ENCODE data around the gene FAM135A.
"Not testable (repeated sequence)": the region's sequence is repeated elsewhere in the genome, so short reads cannot be mapped to it uniquely, and the experiment has no call there.

Gene FAM135A

GRCh38 chr6:70470016-70470415, 56.7 kb downstream of the FAM135A start:
- no peak for DNase-seq

GRCh38 chr6:70470510-70470909, 57.2 kb downstream of the FAM135A start:
- not testable (repeated sequence) for DNase-seq

GRCh38 chr6:70474751-70475150, 61.4 kb downstream of the FAM135A start:
- DNase-seq = no peak

- no peak for DNase-seq
Measured at GRCh38 chr6:70479236-70479635, 65.9 kb downstream of the FAM135A start.

- not testable (repeated sequence) for DNase-seq
Measured at GRCh38 chr6:70486638-70487037, 73.3 kb downstream of the FAM135A start.

- DNase-seq = no peak
Measured at GRCh38 chr6:70489364-70489763, 76.1 kb downstream of the FAM135A start.

GRCh38 chr6:70494833-70495232, 81.5 kb downstream of the FAM135A start:
- DNase-seq = no peak

GRCh38 chr6:70495790-70496189, 82.5 kb downstream of the FAM135A start:
- DNase-seq = not testable (repeated sequence)

- DNase-seq = no peak
Measured at GRCh38 chr6:70502484-70502883, 89.2 kb downstream of the FAM135A start.

GRCh38 chr6:70503813-70504465, 90.6 kb downstream of the FAM135A start:
- no peak for DNase-seq

- no peak for DNase-seq
Measured at GRCh38 chr6:70506321-70506720, 93.0 kb downstream of the FAM135A start.

- no peak for DNase-seq
Measured at GRCh38 chr6:70507161-70507560, 93.9 kb downstream of the FAM135A start.

GRCh38 chr6:70508953-70509352, 95.6 kb downstream of the FAM135A start:
- no peak for DNase-seq

- no peak for DNase-seq
Measured at GRCh38 chr6:70510600-70510999, 97.3 kb downstream of the FAM135A start.

- DNase-seq = no peak
Measured at GRCh38 chr6:70518723-70519122, 105.4 kb downstream of the FAM135A start.

GRCh38 chr6:70520575-70520974, 107.3 kb downstream of the FAM135A start:
- DNase-seq = no peak

GRCh38 chr6:70524721-70525286, 111.5 kb downstream of the FAM135A start:
- no peak for DNase-seq

GRCh38 chr6:70527071-70527737, 113.9 kb downstream of the FAM135A start:
- DNase-seq = no peak

- no peak for DNase-seq
Measured at GRCh38 chr6:70530023-70530422, 116.7 kb downstream of the FAM135A start.

- DNase-seq = no peak
Measured at GRCh38 chr6:70531133-70531532, 117.8 kb downstream of the FAM135A start.

- no peak for DNase-seq
Measured at GRCh38 chr6:70537266-70537665, 124.0 kb downstream of the FAM135A start.

GRCh38 chr6:70538376-70538775, 125.1 kb downstream of the FAM135A start:
- DNase-seq = no peak

- no peak for DNase-seq
Measured at GRCh38 chr6:70547313-70547712, 134.0 kb downstream of the FAM135A start.

GRCh38 chr6:70547905-70548304, 134.6 kb downstream of the FAM135A start:
- DNase-seq = no peak
